Testis (tissue), 3 donors: ENCODE data around the gene DEK. TPM values are rescaled to one million over a fixed set of nuclear protein-coding genes. Genes with fewer than 3 reads are reported as not detected.

Experiments
- DNase-seq: peaks from one replicate; pipeline ENCODE4 v3.0.0-alpha.2; 2019
- H3K27ac ChIP-seq, 2 donors: fragments of 200-600 bp; sonication (generic); one replicate each; pipeline ENCODE4 v1.5.1; 2019
- H3K27me3 ChIP-seq: fragments of 200-600 bp; sonication (generic); one replicate; pipeline ENCODE4 v1.5.1; 2019
- H3K36me3 ChIP-seq: fragments of 200-600 bp; sonication (generic); one replicate; pipeline ENCODE4 v1.5.1; 2017; ENCODE audit warnings: low read depth; ENCODE audit errors: missing control alignments
- H3K4me1 ChIP-seq: fragments of 200-600 bp; sonication (generic); one replicate; pipeline ENCODE4 v1.5.1; 2019
- H3K4me3 ChIP-seq, 2 donors: fragments of 200-600 bp; sonication (generic); one replicate each; pipeline ENCODE4 v1.5.1; 2017 to 2019
- H3K9me3 ChIP-seq: fragments of 200-600 bp; sonication (generic); one replicate; pipeline ENCODE4 v1.5.1; 2017
- POLR2A ChIP-seq: fragments of 450-650 bp; IDR thresholded peaks from one replicate; pipeline ENCODE4 v1.6.1; 2017; ENCODE audit warnings: antibody characterized with exemption, mild to moderate bottlenecking, moderate library complexity
- WGBS, 2 donors: methylation state at CpG; one replicate each; pipeline ENCODE4 v1.1.5; 2018; 5-methylcytosine and 5-hydroxymethylcytosine counted together
- intact Hi-C: fragments of 100-400 bp; cut with DNase I; formaldehyde crosslinking; loops from one replicate; pipeline ENCODE4 v1.15.1; 2023; ENCODE audit warnings: low total_unique reads
- polyA plus RNA-seq: library from polyadenylated mRNA; stranded (reverse); fragments of 350-450 nt; fragmentation: Illumina TruSeq; extraction: RNeasy Lipid Tissue Mini Kit (QIAGEN cat#74804); gene quantifications from one replicate; pipeline ENCODE4 v1.2.3, GENCODE V29; 2014; ENCODE audit warnings: low read depth, low replicate concordance; ENCODE audit not compliant: insufficient read depth
- total RNA-seq, 2 donors: library from RNA; depleted of rRNA; stranded (reverse); fragments of >200 nt; gene quantifications; one replicate each; pipeline ENCODE4 v1.2.3, GENCODE V29; 2016
- TF ChIP-seq, protein P1 (sequence below), 3 experiments: fragments of 450-650 bp in 2 of 3; fragments of 200-600 bp in 1 of 3; sonication (generic) in 1 of 3; IDR thresholded peaks; one replicate each; pipeline ENCODE4 v1.5.1; 2016 to 2019; ENCODE audit warnings: antibody characterized with exemption in 3 of 3, mild to moderate bottlenecking in 2 of 3, moderate library complexity in 1 of 3

The DEK gene
- total and polyA plus RNA-seq, 3 donors from 2014 or later = 14.0 to 65.2 (median 53.8) TPM

DNA sequence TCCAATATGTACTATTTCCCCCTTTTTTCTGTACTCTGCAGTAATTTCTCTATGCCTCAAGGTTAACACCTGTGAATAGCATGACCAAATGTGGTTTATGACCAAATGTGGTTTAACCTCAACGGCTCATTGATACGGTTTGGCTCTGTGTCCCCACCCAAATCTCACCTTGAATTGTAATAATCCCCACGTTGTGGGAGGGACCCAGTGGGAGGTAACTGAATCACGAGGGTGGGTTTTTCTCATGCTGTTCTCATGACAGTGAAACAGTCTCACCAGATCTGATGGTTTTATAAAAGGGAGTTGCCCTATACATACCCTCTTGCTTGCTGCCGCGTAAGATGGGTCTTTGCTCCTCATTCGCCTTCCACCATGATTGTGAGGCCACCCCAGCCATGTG, 18.7 kb downstream of the DEK start:
- Histone ChIP-seq H3K4me3 (no peak overlapping the region), H3K36me3 (no peaks in the 10 kb centered on the region), H3K27ac (no peak overlapping the region), H3K9me3 (no peaks in the 10 kb centered on the region), H3K27me3 (no peaks in the 10 kb centered on the region), H3K4me1 (no peaks in the 10 kb centered on the region)
- TF ChIP-seq POLR2A = no peak
- TF ChIP-seq, protein P1, sequence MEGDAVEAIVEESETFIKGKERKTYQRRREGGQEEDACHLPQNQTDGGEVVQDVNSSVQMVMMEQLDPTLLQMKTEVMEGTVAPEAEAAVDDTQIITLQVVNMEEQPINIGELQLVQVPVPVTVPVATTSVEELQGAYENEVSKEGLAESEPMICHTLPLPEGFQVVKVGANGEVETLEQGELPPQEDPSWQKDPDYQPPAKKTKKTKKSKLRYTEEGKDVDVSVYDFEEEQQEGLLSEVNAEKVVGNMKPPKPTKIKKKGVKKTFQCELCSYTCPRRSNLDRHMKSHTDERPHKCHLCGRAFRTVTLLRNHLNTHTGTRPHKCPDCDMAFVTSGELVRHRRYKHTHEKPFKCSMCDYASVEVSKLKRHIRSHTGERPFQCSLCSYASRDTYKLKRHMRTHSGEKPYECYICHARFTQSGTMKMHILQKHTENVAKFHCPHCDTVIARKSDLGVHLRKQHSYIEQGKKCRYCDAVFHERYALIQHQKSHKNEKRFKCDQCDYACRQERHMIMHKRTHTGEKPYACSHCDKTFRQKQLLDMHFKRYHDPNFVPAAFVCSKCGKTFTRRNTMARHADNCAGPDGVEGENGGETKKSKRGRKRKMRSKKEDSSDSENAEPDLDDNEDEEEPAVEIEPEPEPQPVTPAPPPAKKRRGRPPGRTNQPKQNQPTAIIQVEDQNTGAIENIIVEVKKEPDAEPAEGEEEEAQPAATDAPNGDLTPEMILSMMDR (IDR thresholded peaks at IDR 0.05) = no peak
- intact Hi-C loops = no loop called here
- 66 to 73% methylated on average over 7 of the region's 7 CpGs for WGBS, 2 donors
- no peak for DNase-seq

DNA sequence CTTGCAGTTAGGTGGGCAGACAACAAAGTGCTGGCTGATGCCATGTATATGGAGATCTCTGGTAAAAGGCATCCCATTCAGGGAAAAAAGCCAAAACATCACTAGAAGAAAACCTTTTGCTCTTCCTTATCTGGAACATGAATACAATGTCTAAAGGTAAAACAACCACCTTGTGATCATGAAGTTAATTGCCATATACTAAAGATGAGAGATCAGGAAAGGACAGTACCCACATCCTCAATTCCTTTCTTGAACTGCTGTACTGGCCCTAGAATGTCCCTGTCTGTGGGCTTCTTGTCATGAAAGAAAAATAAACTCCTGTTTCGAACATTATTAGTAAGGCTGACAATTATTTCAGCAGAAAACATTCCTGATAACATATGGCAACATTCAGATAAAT, 19.3 kb downstream of the DEK start:
- 50 to 78% methylated on average over 1 of the region's 1 CpG for WGBS, 2 donors
- TF ChIP-seq POLR2A = no peak
- TF ChIP-seq, protein P1 (IDR thresholded peaks at IDR 0.05) = no peak
- no peaks in the 10 kb centered on the region for H3K36me3 ChIP-seq
- no peak for DNase-seq
- H3K27me3 ChIP-seq = no peaks in the 10 kb centered on the region
- H3K27ac ChIP-seq = no peak overlapping the region
- no peaks in the 10 kb centered on the region for H3K4me1 ChIP-seq
- intact Hi-C loops = no loop called here
- no peaks in the 10 kb centered on the region for H3K9me3 ChIP-seq
- H3K4me3 ChIP-seq = no peak overlapping the region

DNA sequence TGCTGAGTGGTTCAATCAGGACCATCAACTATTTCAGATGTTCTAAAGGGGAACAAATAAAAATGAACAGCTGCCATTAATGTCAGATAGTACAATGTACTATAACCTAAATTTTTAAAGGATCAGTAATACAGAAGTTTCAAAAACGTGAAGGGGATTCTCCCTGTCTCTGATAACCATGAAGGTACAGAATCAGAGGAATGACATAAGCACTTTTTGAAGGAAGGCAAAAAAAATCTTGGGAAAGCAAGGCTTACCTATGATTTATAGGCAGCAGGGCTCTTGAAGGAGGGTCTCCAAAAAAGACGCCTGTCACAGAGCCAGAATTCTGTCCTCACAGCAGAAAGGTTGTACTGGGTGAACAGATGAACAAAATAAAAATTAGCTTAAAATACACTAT, 20.1 kb downstream of the DEK start:
- Histone ChIP-seq H3K27me3 (no peaks in the 10 kb centered on the region), H3K36me3 (no peaks in the 10 kb centered on the region), H3K4me1 (no peaks in the 10 kb centered on the region), H3K9me3 (no peaks in the 10 kb centered on the region), H3K27ac (no peak overlapping the region), H3K4me3 (no peak overlapping the region)
- intact Hi-C loops = no loop called here
- TF ChIP-seq, protein P1 (IDR thresholded peaks at IDR 0.05) = no peak
- TF ChIP-seq POLR2A = no peak
- DNase-seq = no peak
- 81 to 84% methylated on average over 2 of the region's 2 CpGs for WGBS, 2 donors

DNA sequence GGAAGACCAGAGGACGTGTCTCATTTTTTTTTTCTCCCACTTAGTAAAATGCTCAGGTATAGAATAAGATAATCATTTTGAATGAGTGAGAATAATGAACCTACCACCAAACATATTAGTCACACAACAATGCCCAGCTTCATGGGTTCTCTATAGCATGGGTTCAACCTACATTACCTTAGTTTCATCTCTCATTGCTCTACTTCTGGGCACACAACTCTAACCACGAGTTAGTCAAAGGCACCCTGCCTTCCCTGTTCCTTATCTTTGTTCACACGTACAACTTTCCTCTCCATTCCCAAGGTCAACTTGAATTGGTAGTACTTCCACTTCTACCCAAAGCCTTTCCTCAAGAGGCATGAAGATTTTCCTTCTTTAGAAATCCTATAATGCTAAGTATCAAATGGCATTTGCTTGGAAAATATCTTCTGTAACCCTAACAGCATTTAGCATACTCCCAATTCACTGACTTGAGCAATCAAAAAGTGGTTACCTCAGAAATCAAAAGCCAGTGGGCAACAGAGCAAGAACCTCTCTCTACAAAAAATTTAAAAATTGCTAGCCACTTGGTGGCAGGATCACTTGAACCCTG, 20.9 kb downstream of the DEK start:
- DNase-seq = no peak
- TF ChIP-seq, protein P1 (IDR thresholded peaks at IDR 0.05) = no peak
- TF ChIP-seq POLR2A = no peak
- Histone ChIP-seq H3K36me3 (no peaks in the 10 kb centered on the region), H3K4me3 (no peak overlapping the region), H3K4me1 (no peaks in the 10 kb centered on the region), H3K27me3 (no peaks in the 10 kb centered on the region), H3K27ac (no peak overlapping the region), H3K9me3 (no peaks in the 10 kb centered on the region)
- intact Hi-C loops = no loop called here
- 64% methylated on average over 3 of the region's 3 CpGs for WGBS, 2 donors
